GM18873 (cell line): ENCODE data around the gene PRKG1.

Experiments used
- ATAC-seq: cut with Tn5 transposase; IDR thresholded peaks from one replicate; pipeline ENCODE4 v1.9.1; 2021; ENCODE audit warnings: mild to moderate bottlenecking, moderate library complexity, moderate number of reproducible peaks; ENCODE audit not compliant: unreplicated experiment, low FRiP score

PRKG1 gene

DNA sequence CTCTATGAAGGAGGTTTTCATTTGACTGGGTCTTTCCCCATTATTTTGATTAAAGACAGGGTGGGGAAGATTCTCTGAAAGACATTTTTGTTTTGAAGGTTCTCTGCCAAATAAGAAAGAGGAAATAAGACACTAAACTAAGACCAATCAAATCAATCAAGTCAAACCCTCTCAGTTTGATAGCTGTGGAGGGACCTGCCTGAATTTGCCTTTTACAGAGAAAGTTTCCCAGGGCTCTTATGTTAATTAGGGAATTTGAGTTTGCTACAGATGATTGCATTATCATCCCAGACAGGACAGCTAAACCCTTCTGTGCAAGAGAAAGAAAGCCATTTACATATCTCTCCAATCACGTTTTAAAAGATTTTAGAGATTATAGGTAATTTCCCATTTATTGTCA is 545.1 kb downstream of the PRKG1 start:
- ATAC-seq: no peak

GRCh38 chr10:51620131-51620530 is 545.8 kb downstream of the PRKG1 start:
- peak; percentile 58 for ATAC-seq

DNA sequence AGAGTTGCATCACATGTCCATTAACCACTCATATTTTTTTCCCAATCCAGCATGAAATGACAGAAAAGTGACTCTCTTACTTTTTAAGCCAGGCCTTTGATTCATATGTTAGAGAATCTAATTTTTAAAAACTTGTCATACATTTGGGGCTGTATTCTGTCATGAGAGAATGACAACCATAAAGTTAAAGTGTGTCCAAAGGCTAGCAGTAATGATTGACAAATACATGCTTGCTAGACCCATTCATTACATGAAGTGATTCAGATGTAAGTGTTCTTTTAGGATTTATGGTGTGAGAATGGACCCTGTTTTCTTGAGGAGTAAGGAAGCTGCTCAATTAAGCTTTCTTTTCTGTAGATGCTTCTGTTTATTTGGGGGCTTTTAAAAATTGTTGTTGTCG is 549.7 kb downstream of the PRKG1 start:
- no peak for ATAC-seq

- ATAC-seq: no peak
Measured at GRCh38 chr10:51629934-51630639, 555.8 kb downstream of the PRKG1 start.

DNA sequence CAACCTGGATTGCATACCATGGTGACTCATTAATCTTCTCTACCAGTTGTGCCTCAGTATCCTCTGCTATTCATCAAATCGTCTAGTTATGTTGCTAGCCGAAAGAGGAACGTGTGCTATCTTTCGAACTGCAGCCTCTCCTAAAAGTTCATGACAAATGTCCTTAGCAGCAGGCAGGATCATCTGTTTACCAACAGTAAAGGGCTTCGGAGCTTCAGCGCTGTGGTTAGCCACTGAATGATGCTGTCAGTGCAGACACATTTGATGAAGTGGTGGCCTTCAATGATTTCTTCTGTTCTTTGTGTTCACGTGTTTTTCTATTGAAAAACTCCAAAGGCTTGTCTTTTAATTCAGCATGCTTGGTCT is 556.3 kb downstream of the PRKG1 start:
- ATAC-seq: no peak

- ATAC-seq: no peak
Measured at GRCh38 chr10:51635436-51635835, 561.1 kb downstream of the PRKG1 start.

DNA sequence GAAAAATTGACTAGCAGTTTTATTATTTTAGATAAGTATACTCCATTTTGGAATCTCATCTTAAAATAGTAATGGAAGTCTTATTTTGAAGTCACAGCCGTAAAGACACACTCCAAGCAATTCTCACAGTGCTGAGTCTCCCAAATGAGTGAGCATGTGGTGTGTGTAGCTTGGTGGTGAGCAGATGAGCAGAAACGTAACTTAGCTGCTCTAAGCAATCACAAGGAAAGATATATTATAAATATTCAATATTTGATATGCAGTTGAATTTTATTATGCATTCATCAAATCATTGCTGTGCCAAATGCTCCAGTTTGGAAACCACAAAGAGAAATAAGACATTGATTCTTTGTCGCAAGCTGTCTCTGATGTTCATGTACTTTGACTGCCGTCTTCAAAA is 563.9 kb downstream of the PRKG1 start:
- ATAC-seq: no peak

GRCh38 chr10:51638737-51639136 is 564.5 kb downstream of the PRKG1 start:
- ATAC-seq: no peak

DNA sequence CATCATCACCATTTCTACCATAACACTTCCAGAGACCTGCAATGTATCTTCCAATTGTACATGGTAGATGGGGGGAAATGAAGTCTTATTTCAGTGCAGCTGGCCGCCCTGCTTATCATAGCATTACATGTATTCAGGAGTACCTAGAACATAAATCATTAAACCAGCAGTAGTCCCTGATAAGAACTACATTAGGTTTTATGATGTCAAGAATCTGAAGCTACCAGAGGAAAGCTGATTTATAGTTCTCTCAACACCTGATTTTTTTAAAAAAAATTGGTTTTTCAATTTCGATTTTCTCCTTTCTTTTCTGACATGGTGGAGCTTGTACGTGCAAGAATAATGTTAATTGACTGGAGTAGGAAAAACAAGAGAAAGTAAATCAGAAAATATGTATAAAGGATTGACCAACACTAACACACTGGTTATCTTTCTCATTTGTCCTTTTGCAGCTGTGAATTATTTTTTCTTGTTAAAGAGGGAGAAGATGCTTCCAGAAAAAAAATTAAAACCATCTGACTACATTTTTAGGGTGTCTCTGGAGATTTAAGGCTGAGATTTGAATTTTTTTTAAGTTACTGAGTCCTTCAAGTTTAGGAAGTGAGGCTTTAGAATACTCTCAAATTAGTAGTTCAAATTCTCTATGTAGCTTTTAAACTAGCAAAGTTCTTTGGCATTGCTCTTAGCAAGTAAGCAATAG is 566.0 kb downstream of the PRKG1 start:
- ATAC-seq: no peak

- ATAC-seq: no peak
Measured at GRCh38 chr10:51642581-51642980, 568.3 kb downstream of the PRKG1 start.

- ATAC-seq: no peak
Measured at GRCh38 chr10:51643734-51644133, 569.4 kb downstream of the PRKG1 start.

DNA sequence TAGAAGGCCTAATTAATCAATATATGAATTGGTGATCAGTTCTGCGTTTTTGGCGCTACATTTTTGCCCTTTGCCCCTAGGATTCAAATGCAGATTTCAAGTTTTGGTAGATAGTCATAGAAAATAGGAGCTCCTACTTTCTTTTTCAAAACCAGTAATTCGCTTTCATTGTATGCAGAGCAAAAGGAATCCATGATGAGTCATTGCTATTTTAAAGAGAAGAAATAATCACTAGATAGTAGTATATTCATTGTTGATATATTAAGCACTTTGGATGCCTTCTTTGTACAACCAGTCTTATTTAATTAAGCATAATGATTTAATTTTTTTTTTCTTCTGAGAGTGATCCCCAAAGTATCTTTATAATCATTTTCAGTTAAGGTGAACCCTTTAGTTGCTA is 574.8 kb downstream of the PRKG1 start:
- ATAC-seq: no peak

DNA sequence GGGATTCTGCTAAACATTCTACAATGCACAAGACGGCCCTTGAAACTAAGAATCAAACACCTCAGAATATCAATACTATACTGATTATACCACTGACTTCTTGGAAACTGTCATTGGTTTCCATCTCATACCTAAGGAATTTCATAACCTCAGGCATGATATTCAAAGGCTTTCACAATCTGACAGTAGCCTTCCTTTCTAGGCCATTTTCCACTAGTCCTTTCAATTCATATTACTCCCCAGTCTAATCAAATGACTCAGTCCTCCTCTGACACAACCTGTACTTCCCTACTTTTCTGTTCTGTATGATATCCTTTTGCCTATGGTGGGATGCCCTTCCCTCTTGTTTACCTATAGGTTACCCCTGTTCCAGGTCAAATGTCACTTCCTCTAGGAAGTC is 576.8 kb downstream of the PRKG1 start:
- ATAC-seq: no peak

- ATAC-seq: no peak
Measured at GRCh38 chr10:51653025-51653424, 578.7 kb downstream of the PRKG1 start.

DNA sequence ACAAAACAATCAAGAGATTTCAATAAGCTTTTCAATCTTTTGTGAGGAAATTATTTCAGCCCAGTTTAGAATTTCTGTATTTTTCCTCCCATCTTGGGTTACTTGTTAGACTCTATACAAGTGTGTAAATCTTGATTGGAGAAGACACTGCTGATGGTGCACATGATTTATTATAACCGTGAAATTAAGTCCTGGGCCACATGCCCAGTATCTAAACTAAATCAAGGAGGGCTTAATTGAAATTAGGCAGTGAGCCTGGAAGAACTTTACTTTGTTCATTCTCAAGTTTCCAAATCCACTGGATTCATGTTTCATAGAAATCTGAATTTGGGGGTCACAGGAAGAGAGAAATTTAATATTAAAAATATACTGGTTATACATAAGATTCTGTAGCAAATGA is 580.6 kb downstream of the PRKG1 start:
- no peak for ATAC-seq

DNA sequence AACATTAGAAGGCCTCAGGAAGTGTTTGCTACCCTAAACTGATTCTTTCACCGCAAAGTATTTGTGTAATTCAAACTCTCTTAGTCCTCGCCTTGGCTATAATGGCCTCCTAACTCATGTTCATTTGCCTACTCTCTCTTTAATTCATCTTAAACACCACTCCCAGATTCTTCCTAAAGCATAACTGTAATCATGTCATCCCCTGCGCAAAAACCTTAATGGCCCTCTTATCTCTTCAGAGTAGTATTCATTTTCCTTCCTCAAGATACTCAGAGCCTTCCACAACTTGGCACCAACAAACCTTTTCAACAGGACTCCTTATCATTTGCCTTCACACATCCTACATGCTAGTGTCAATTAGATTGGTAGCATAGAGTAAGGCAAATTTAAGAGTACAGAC is 582.2 kb downstream of the PRKG1 start:
- ATAC-seq: no peak

- no peak for ATAC-seq
Measured at GRCh38 chr10:51658000-51658399, 583.7 kb downstream of the PRKG1 start.

GRCh38 chr10:51659344-51659743 is 585.1 kb downstream of the PRKG1 start:
- ATAC-seq: no peak

- no peak for ATAC-seq
Measured at GRCh38 chr10:51663086-51663485, 588.8 kb downstream of the PRKG1 start.

DNA sequence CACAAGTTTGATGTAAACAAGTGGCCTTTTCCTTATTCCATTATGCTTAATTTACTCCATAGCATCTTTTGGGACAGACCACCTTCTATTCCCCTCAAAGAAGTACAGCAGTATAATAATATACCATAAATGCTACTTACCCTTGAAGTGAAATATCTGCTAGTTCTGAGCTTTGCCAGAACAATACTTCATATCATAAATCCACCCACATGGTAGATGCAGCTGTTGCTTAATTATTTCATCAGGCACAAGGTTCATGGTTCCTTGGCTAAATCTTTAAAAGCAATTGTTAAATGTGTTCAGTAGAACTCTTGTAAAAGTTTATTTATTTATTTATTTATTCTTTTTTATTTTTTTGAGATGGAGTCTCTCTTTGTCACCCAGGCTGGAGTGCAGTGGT is 592.2 kb downstream of the PRKG1 start:
- no peak for ATAC-seq

DNA sequence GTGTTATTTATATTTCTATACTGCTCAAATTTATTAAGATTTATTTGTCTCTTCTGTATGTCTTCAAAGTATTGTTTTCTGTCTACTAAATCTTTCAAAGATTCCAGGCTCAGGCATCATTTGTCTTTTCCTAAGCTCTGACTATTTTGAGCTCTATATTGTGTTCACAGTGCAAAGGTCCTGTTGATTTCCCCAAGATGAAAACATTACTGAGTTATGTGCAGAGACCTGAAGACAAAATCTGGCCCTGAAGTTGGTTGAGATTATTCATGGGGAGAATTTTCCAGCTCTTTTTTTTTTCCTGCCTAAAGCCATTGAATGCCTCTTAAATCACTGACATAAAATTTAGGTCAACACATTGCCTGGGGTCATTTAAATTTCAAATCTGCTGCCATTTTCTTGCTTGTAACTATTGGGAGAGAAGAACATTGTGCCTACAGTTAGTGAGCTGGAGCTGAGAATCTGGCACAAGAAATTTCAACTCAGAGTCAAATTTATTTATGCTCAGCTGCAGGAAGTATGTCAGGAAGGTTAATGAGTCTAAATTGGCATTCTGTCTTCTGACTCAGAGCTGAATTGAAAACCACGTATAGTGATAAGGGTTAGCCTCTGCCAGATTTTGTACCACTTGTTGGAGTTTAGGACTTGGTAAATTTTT is 593.5 kb downstream of the PRKG1 start:
- no peak for ATAC-seq

- no peak for ATAC-seq
Measured at GRCh38 chr10:51668336-51668689, 594.0 kb downstream of the PRKG1 start.
